B cell (primary cell): ENCODE measurements around the gene KIAA0825. TPM values are rescaled to one million over a fixed set of nuclear protein-coding genes. Genes with fewer than 3 reads are reported as not detected.

Experiments used
- ATAC-seq: fragments of 200-7000 bp; cut with Tn5 transposase; one replicate; pipeline ENCODE4 v1.10.0; 2021; ENCODE audit warnings: low read depth, mild to moderate bottlenecking, moderate number of reproducible peaks, moderate library complexity
- CTCF ChIA-PET: fragments of 350-600 bp; sonication (Branson Sonifier 250); formaldehyde crosslinking; loops from one replicate; lab custom pipeline; 2021; ENCODE audit warnings: antibody characterized with exemption, inconsistent platforms; lab: Charles Lee
- POLR2A ChIA-PET: fragments of 350-600 bp; sonication (Branson Sonifier 250); formaldehyde crosslinking; loops from one replicate; lab custom pipeline; 2021; ENCODE audit warnings: antibody characterized with exemption; lab: Charles Lee
- DNase-seq: peaks from one replicate; pipeline ENCODE4 v3.0.0; 2013
- H2AFZ ChIP-seq: 2 replicates; pipeline ENCODE4 v1.6.1; 2012; ENCODE audit warnings: mild to moderate bottlenecking, low read depth, low read length; ENCODE audit not compliant: insufficient read depth, poor library complexity, severe bottlenecking
- H3K27ac ChIP-seq, 2 donors: 1 replicate in 1 of 2; 2 replicates in 1 of 2; pipeline ENCODE4 v1.5.1; 2012 to 2013; ENCODE audit warnings: low read length in 2 of 2, mild to moderate bottlenecking in 2 of 2, moderate library complexity in 1 of 2
- H3K27me3 ChIP-seq, 4 experiments: fragments of 200-600 bp in 1 of 4; sonication (generic) in 1 of 4; replicated peaks in 1 of 4; 1 replicate in 2 of 4; 2 replicates in 2 of 4; pipeline versions ENCODE4 v1.6.1 to v1.7.0; 2013 to 2016; ENCODE audit warnings: low read length in 3 of 4, mild to moderate bottlenecking in 2 of 4, mixed read lengths in 1 of 4, moderate library complexity in 1 of 4; ENCODE audit not compliant: insufficient read depth in 4 of 4, control insufficient read depth in 3 of 4; ENCODE audit errors: control extremely low read depth in 1 of 4
- H3K36me3 ChIP-seq, 2 experiments: replicated peaks in 1 of 2; 1 replicate in 1 of 2; 2 replicates in 1 of 2; pipeline versions ENCODE4 v1.6.1 to v1.7.1; 2013; ENCODE audit warnings: low read length in 1 of 2; ENCODE audit not compliant: insufficient read depth in 2 of 2, control insufficient read depth in 1 of 2; ENCODE audit errors: control extremely low read depth in 1 of 2, extremely low read depth in 1 of 2
- H3K4me1 ChIP-seq, 2 donors: fragments of 200-600 bp in 1 of 2; sonication (generic) in 1 of 2; 1 replicate in 1 of 2; 2 replicates in 1 of 2; pipeline versions ENCODE4 v1.5.1 to v1.6.1; 2013 to 2017; ENCODE audit warnings: low read length in 2 of 2; ENCODE audit not compliant: control insufficient read depth in 2 of 2, insufficient read depth in 2 of 2
- H3K4me2 ChIP-seq: replicated peaks from 2 replicates; pipeline ENCODE3; 2012; ENCODE audit warnings: mild to moderate bottlenecking, low read depth, low read length; ENCODE audit not compliant: poor library complexity, severe bottlenecking
- H3K4me3 ChIP-seq, 5 experiments: fragments of 200-600 bp in 1 of 5; sonication (generic) in 1 of 5; 1 replicate in 3 of 5; 2 replicates in 2 of 5; pipeline versions ENCODE4 v1.5.1 to v1.7.0; 2011 to 2016; ENCODE audit warnings: low read length in 4 of 5, mild to moderate bottlenecking in 4 of 5, low read depth in 2 of 5, control low read depth in 1 of 5, moderate library complexity in 1 of 5; ENCODE audit not compliant: insufficient read depth in 1 of 5; ENCODE audit errors: control extremely low read depth in 1 of 5, extremely low read depth in 1 of 5
- H3K79me2 ChIP-seq: fragments of 200-600 bp; sonication (generic); one replicate; pipeline ENCODE4 v1.6.0; 2016; ENCODE audit warnings: low read length; ENCODE audit not compliant: control insufficient read depth, insufficient read depth
- H3K9ac ChIP-seq: fragments of 200-600 bp; sonication (generic); 2 replicates; pipeline ENCODE4 v1.6.1; 2017; ENCODE audit warnings: mild to moderate bottlenecking, low read length, moderate library complexity
- H3K9me3 ChIP-seq, 3 donors: one replicate each; pipeline versions ENCODE4 v1.6.1 to v1.7.1; 2013; ENCODE audit warnings: low read length in 2 of 3; ENCODE audit not compliant: control insufficient read depth in 2 of 3, insufficient read depth in 1 of 3; ENCODE audit errors: control extremely low read depth in 1 of 3
- H4K20me1 ChIP-seq: 2 replicates; pipeline ENCODE4 v1.6.0; 2012; ENCODE audit warnings: mild to moderate bottlenecking, low read length; ENCODE audit not compliant: insufficient read depth, control insufficient read depth, poor library complexity, severe bottlenecking
- H3K27ac Mint-ChIP-seq: one replicate; pipeline ENCODE4 v1.8.0; 2021; ENCODE audit warnings: mixed read lengths
- H3K27me3 Mint-ChIP-seq: one replicate; pipeline ENCODE4 v1.8.0; 2021; ENCODE audit warnings: mixed read lengths
- H3K4me1 Mint-ChIP-seq: one replicate; pipeline ENCODE4 v1.8.0; 2021; ENCODE audit warnings: mixed read lengths
- H3K4me3 Mint-ChIP-seq: one replicate; pipeline ENCODE4 v1.8.0; 2021; ENCODE audit warnings: mixed read lengths
- H3K9me3 Mint-ChIP-seq: one replicate; pipeline ENCODE4 v1.8.0; 2022; ENCODE audit warnings: mixed read lengths; ENCODE audit not compliant: insufficient read depth
- EZH2 ChIP-seq: IDR thresholded peaks from 2 replicates; pipeline ENCODE4 v1.6.1; 2012; ENCODE audit warnings: borderline replicate concordance, low read depth, mild to moderate bottlenecking, moderate library complexity, low read length; ENCODE audit not compliant: insufficient read depth, poor library complexity, severe bottlenecking
- WGBS: methylation state at CpG from one replicate; pipeline ENCODE4 v1.1.5; 2013; ENCODE audit warnings: missing lambda C conversion rate; ENCODE audit not compliant: insufficient coverage; 5-methylcytosine and 5-hydroxymethylcytosine counted together
- intact Hi-C: fragments of 100-400 bp; cut with micrococcal nuclease; formaldehyde crosslinking; loops from one replicate; pipeline ENCODE4 v1.10.0; 2022
- polyA plus RNA-seq: library from polyadenylated mRNA; depleted of rRNA; stranded (reverse); fragments of >200 nt; gene quantifications from 2 replicates; pipeline ENCODE4 v1.2.3, GENCODE V29; 2012
- total RNA-seq, 2 donors: library from RNA; stranded (reverse); fragments of 120-200 nt in 1 of 2; gene quantifications; 1 replicate in 1 of 2; 2 replicates in 1 of 2; pipeline versions ENCODE4 v1.2.3 to v1.2.4, GENCODE V29; 2013 to 2022
- TF ChIP-seq, protein P1 (sequence below): fragments of 200-600 bp; IDR thresholded peaks from one replicate; pipeline ENCODE4 v1.8.0; 2022; ENCODE audit warnings: antibody characterized with exemption, mild to moderate bottlenecking

Gene KIAA0825
- total and polyA plus RNA-seq, 2 donors (not counting 1 experiment from before 2014, with no cell fraction given), result 0.43 to 2.7 TPM

DNA sequence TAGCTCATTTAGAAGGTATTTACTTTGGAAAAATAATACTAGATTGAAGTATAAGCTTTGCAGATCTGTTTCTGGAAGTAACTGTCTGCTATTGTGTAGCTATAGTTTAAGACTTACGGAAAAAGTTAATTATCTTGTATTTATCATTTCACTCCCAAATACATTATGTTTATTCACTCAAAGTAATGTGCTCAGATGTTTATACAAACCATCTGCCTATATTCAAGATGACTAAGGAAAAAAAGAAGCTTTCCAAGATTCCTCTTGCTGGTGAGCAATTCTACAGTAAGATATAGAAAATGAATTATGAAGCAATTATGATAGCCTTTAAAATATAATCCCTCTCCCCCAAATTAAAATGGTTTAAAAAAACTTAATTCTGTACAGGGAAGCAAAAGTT, 137.9 kb downstream of the KIAA0825 start:
- Histone ChIP-seq H4K20me1 (no peaks in the 10 kb centered on the region), H3K27ac (no peak overlapping the region), H3K4me1 (no peaks in the 10 kb centered on the region), H3K4me2 (no peak overlapping the region), H3K9ac (no peak overlapping the region), H3K27me3 (no peaks in the 10 kb centered on the region), H3K4me3 (no peak overlapping the region), H2AFZ (no peak overlapping the region), H3K79me2 (no peaks in the 10 kb centered on the region), H3K36me3 (no peaks in the 10 kb centered on the region), H3K9me3 (no peaks in the 10 kb centered on the region)
- Mint-ChIP-seq H3K27ac (no peak overlapping the region), H3K9me3 (no peaks in the 10 kb centered on the region), H3K4me1 (no peaks in the 10 kb centered on the region), H3K27me3 (no peaks in the 10 kb centered on the region), H3K4me3 (no peak overlapping the region)
- intact Hi-C loops, result no loop called here
- no CpG with 5 or more reads among the region's 1 CpG for WGBS
- ATAC-seq, result no peak
- ChIA-PET CTCF (no interaction called here), POLR2A (no interaction called here)
- no peak for DNase-seq
- TF ChIP-seq, protein P1, sequence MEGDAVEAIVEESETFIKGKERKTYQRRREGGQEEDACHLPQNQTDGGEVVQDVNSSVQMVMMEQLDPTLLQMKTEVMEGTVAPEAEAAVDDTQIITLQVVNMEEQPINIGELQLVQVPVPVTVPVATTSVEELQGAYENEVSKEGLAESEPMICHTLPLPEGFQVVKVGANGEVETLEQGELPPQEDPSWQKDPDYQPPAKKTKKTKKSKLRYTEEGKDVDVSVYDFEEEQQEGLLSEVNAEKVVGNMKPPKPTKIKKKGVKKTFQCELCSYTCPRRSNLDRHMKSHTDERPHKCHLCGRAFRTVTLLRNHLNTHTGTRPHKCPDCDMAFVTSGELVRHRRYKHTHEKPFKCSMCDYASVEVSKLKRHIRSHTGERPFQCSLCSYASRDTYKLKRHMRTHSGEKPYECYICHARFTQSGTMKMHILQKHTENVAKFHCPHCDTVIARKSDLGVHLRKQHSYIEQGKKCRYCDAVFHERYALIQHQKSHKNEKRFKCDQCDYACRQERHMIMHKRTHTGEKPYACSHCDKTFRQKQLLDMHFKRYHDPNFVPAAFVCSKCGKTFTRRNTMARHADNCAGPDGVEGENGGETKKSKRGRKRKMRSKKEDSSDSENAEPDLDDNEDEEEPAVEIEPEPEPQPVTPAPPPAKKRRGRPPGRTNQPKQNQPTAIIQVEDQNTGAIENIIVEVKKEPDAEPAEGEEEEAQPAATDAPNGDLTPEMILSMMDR, result no peak
- TF ChIP-seq EZH2, result no peak

DNA sequence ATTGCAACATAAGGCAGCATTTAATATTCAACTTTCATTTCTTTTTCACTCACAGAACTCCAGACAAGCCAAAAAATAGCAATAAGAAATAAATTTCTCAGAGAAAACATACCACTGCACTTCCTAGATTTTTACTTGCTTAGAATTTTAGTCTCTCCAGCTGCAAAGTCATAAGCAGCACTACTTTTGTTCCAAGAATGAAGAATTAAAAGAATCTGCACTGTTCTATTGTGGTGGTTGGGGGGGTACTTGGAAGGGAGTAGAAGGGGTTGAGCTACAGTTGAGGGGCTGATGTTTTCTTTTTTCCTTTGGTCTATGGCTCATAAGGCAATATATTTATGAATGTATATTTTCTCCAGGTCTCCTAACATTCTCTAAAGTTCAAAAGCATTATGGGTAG, 144.5 kb downstream of the KIAA0825 start:
- no peak for ATAC-seq
- CTCF ChIA-PET, result no interaction called here
- no peaks in the 10 kb centered on the region for H3K27me3 Mint-ChIP-seq

More for the DNA sequence above, 144.5 kb downstream of the KIAA0825 start:
- Histone ChIP-seq H3K79me2 (no peaks in the 10 kb centered on the region), H2AFZ (no peak overlapping the region), H3K36me3 (no peaks in the 10 kb centered on the region), H3K27me3 (no peaks in the 10 kb centered on the region), H3K9ac (no peak overlapping the region), H3K4me2 (no peak overlapping the region), H3K9me3 (no peaks in the 10 kb centered on the region), H3K4me1 (no peaks in the 10 kb centered on the region), H3K4me3 (no peak overlapping the region), H3K27ac (no peak overlapping the region), H4K20me1 (no peaks in the 10 kb centered on the region)
- TF ChIP-seq, protein P1, result no peak
- no peak for TF ChIP-seq EZH2
- no peaks in the 10 kb centered on the region for H3K9me3 Mint-ChIP-seq
- H3K27ac Mint-ChIP-seq, result no peak overlapping the region
- POLR2A ChIA-PET, result no interaction called here
- no peak for DNase-seq
- H3K4me1 Mint-ChIP-seq, result no peaks in the 10 kb centered on the region
- intact Hi-C loops, result no loop called here
- no peak overlapping the region for H3K4me3 Mint-ChIP-seq
